Lung (tissue), 12 donors: ENCODE data around the gene TRAK2. TPM values are rescaled to one million over a fixed set of nuclear protein-coding genes. Genes with fewer than 3 reads are reported as not detected.
"Not testable (repeated sequence)": the region's sequence is repeated elsewhere in the genome, so short reads cannot be mapped to it uniquely, and the experiment has no call there.

Source experiments
- ATAC-seq: fragments of 200-7000 bp; cut with Tn5 transposase; one replicate; pipeline ENCODE4 v1.9.1; 2020; ENCODE audit warnings: moderate number of reproducible peaks; ENCODE audit not compliant: insufficient read depth, low FRiP score
- DNase-seq, 3 donors: peaks; one replicate each; pipeline ENCODE4 v3.0.0-alpha.2; 2013 to 2017
- H3K27ac ChIP-seq, 2 donors: one replicate each; pipeline ENCODE4 v1.5.1; 2013; ENCODE audit warnings: mild to moderate bottlenecking in 2 of 2, moderate library complexity in 2 of 2, control low read depth in 1 of 2, inconsistent platforms in 1 of 2, low read depth in 1 of 2, low read length in 1 of 2
- H3K27me3 ChIP-seq, 3 donors: one replicate each; pipeline ENCODE4 v1.5.1; 2013; ENCODE audit warnings: low read length in 2 of 3; ENCODE audit not compliant: control insufficient read depth in 3 of 3, insufficient read depth in 3 of 3
- H3K36me3 ChIP-seq, 4 donors: one replicate each; pipeline ENCODE4 v1.5.1; 2013; ENCODE audit warnings: low read length in 4 of 4, mild to moderate bottlenecking in 1 of 4, moderate library complexity in 1 of 4; ENCODE audit not compliant: control insufficient read depth in 4 of 4, insufficient read depth in 4 of 4
- H3K4me1 ChIP-seq, 5 donors: one replicate each; pipeline ENCODE4 v1.5.1; 2013; ENCODE audit warnings: low read length in 5 of 5, mild to moderate bottlenecking in 2 of 5, moderate library complexity in 1 of 5; ENCODE audit not compliant: control insufficient read depth in 5 of 5, insufficient read depth in 5 of 5
- H3K4me3 ChIP-seq: one replicate; pipeline ENCODE4 v1.5.1; 2013; ENCODE audit warnings: mild to moderate bottlenecking, control low read depth, moderate library complexity
- H3K9ac ChIP-seq, 2 donors: one replicate each; pipeline ENCODE4 v1.5.1; 2013; ENCODE audit warnings: low read length in 2 of 2, control low read depth in 1 of 2; ENCODE audit not compliant: insufficient read depth in 1 of 2
- H3K9me3 ChIP-seq, 4 donors: one replicate each; pipeline ENCODE4 v1.5.1; 2013; ENCODE audit warnings: low read length in 3 of 4, mild to moderate bottlenecking in 1 of 4, moderate library complexity in 1 of 4; ENCODE audit not compliant: control insufficient read depth in 4 of 4, insufficient read depth in 3 of 4
- CTCF ChIP-seq: IDR thresholded peaks from 2 replicates; pipeline ENCODE4 v1.5.1; 2012; ENCODE audit warnings: mild to moderate bottlenecking; ENCODE audit errors: control extremely low read depth, extremely low read depth
- WGBS, 2 donors: extraction: QIAGEN DNeasy Blood & Tissue Kit; methylation state at CpG; one replicate each; pipeline ENCODE4 v1.1.7; 2013; 5-methylcytosine and 5-hydroxymethylcytosine counted together
- polyA plus RNA-seq, 2 donors: library from polyadenylated mRNA; stranded (reverse); fragments of 200-250 nt; gene quantifications; one replicate each; pipeline ENCODE4 v1.2.1, GENCODE V29; 2013
- total RNA-seq, 2 donors: library from RNA; depleted of rRNA in 1 of 2; stranded (reverse); fragments of >200 nt in 1 of 2; gene quantifications; one replicate each; pipeline ENCODE4 v1.2.1, GENCODE V29; 2014 to 2021
- donor health status: control.
- donor health status: control.
- donor health status: Bipolar disorder and iron deficiency.
- donor health status: healthy.
- donor health status: DM: yes; HTN: yes; CAD: no.

Gene TRAK2
- total and polyA plus RNA-seq, 4 donors = 13.1 to 62.7 (median 29.2) TPM

DNA sequence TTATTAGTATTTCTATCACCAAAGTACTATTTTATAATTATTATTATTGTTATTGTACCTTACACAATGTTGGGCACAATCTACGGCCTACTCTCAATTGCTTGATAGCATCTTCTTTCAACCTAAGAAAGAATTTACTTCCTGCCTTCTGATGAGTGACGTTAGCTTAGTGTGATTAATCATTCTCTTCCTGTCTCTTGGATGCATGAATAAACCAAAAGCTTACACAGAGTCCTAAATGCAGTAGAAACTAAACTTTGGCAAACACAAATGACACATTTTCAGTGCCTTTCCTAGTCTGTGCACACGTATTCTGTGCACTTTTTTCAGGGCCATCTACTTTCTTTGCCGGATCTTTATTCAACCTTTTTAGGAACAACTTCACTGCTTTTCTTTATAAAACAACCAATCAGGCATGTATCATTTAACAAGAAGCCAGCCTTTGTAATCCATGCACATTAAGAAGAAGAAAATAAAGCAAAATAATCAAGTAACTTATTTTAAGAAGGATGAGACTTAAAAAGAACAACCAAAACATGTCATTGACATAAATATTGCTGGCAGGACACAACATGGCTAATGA, 19.1 kb downstream of the TRAK2 start:
- Histone ChIP-seq H3K4me1 (peaks cover 5 to 22% (median 20%) of the 10 kb centered on the region in 5 donors), H3K9ac (no peak overlapping the region), H3K27ac (peak overlapping the region in 1 of 2 donors; percentile 85), H3K4me3 (no peak overlapping the region), H3K9me3 (no peaks in the 10 kb centered on the region), H3K36me3 (peaks cover 0 to 4% (median under 1%) of the 10 kb centered on the region in 4 donors), H3K27me3 (no peaks in the 10 kb centered on the region)
- TF ChIP-seq CTCF = no peak
- DNase-seq = peak in 2 of 3 donors; percentile 34 to 48
- WGBS, 2 donors = 28 to 31% methylated on average over 4 of the region's 4 CpGs
- no peak for ATAC-seq

- H3K9ac ChIP-seq = no peak overlapping the region
- DNase-seq = no peak
- no peaks in the 10 kb centered on the region for H3K9me3 ChIP-seq
- H3K27ac ChIP-seq = no peak overlapping the region
- H3K4me1 ChIP-seq = peaks cover 5 to 22% (median 20%) of the 10 kb centered on the region in 5 donors
- no peaks in the 10 kb centered on the region for H3K27me3 ChIP-seq
- TF ChIP-seq CTCF = no peak
- no peak for ATAC-seq
- peaks cover 0 to 4% (median under 1%) of the 10 kb centered on the region in 4 donors for H3K36me3 ChIP-seq
- WGBS, 2 donors = 79 to 95% methylated on average over 4 to 5 of the region's 5 CpGs
- H3K4me3 ChIP-seq = no peak overlapping the region
Observed at GRCh38 chr2:201430839-201431238, 20.4 kb downstream of the TRAK2 start.

- ATAC-seq = not testable (repeated sequence)
Observed at GRCh38 chr2:201430322-201430721, 20.9 kb downstream of the TRAK2 start.

DNA sequence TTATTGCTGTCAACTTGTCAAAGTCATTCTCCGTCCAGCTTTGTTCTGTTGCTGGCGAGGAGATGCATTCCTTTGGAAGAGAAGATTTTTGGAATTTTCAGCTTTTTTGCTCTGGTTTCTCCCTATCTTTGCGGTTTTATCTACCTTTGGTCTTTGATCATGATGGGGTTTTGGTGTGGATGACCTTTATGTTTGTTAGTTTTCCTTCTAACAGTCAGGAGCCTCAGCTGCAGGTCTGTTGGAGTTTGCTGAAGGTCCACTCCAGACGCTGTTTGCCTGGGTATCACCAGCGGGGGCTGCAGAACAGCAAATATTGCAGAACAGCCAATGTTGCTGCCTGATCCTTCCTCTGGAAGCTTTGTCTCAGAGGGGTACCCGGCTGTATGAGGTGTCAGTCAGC, 21.4 kb downstream of the TRAK2 start:
- WGBS, 2 donors = 84 to 92% methylated on average over 6 of the region's 6 CpGs
- H3K9me3 ChIP-seq, H3K36me3 ChIP-seq, H3K27me3 ChIP-seq, H3K27ac ChIP-seq, DNase-seq, H3K9ac ChIP-seq, H3K4me3 ChIP-seq, ATAC-seq: not testable (repeated sequence)
- H3K4me1 ChIP-seq = peaks cover 5 to 23% (median 20%) of the 10 kb centered on the region in 5 donors

More at GRCh38 chr2:201430322-201430721, 20.9 kb downstream of the TRAK2 start:
- H3K27ac ChIP-seq, H3K4me3 ChIP-seq, H3K9me3 ChIP-seq, H3K9ac ChIP-seq, DNase-seq, H3K36me3 ChIP-seq, H3K27me3 ChIP-seq: not testable (repeated sequence)
- H3K4me1 ChIP-seq = peaks cover 6 to 22% (median 20%) of the 10 kb centered on the region in 5 donors
- 94 to 97% methylated on average over 12 of the region's 12 CpGs for WGBS, 2 donors

DNA sequence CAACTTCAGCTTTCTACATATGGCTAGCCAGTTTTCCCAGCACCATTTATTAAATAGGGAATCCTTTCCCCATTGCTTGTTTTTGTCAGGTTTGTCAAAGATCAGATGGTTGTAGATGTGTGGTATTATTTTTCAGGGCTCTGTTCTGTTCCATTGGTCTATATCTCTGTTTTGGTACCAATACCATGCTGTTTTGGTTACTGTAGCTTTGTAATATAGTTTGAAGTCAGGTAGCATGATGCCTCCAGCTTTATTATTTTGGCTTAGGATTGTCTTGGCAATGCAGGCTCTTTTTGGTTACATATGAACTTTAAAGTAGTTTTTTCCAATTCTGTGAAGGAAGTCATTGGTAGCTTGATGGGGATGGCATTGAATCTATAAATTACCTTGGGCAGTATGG, 22.9 kb downstream of the TRAK2 start:
- H3K9ac ChIP-seq, H3K4me3 ChIP-seq, H3K27ac ChIP-seq, H3K36me3 ChIP-seq, ATAC-seq, H3K27me3 ChIP-seq, DNase-seq, H3K9me3 ChIP-seq: not testable (repeated sequence)
- peaks cover 3 to 27% (median 16%) of the 10 kb centered on the region in 5 donors for H3K4me1 ChIP-seq
